HG02623 (cell line): ENCODE data around the gene ATG9B.

Experiments
- ATAC-seq: cut with Tn5 transposase; IDR thresholded peaks from one replicate; pipeline ENCODE4 v1.9.1; 2021; ENCODE audit warnings: moderate library complexity; ENCODE audit not compliant: unreplicated experiment

Gene ATG9B

GRCh38 chr7:151001546-151001945 lies 22.7 kb downstream of the ATG9B start:
- no peak for ATAC-seq

GRCh38 chr7:151000897-151001495 lies 23.3 kb downstream of the ATG9B start:
- ATAC-seq = no peak

DNA sequence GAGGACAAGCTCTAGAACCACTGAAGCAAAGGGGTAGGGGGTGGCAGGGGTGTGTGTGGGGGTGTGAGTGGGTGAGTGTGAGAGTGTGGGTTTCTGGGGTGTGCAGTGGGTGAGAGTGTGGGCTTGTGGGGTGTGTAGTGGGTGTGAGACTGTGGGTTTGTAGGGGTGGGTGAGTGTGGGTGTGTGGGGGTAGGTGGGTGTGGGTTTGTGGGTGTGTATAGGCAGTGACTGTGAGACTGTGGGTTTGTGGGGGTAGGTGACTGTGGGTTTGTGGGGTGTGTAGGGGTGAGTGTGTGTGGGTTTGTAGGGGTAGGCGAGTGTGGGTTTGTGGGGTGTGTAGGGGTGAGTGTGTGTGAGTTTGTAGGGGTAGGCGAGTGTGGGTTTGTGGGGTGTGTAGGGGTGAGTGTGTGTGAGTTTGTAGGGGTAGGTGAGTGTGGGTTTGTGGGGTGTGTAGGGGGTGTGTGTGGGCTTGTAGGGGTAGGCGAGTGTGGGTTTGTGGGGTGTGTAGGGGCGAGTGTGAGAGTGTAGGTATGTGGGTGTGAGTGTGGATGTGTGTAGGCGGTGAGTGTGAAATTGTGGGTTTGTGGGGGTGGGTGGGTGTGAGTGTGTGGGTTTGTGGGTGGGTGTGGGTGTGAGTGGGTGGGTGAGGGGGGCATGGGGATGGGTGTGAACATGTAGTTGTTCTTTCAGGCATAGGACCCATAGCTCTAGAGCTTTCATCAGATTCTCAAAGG lies 24.6 kb downstream of the ATG9B start:
- no peak for ATAC-seq

GRCh38 chr7:150999001-150999400 lies 25.3 kb downstream of the ATG9B start:
- ATAC-seq = no peak

- ATAC-seq = no peak
These were observed 26.0 kb downstream of the ATG9B start for GRCh38 chr7:150998341-150998740.

DNA sequence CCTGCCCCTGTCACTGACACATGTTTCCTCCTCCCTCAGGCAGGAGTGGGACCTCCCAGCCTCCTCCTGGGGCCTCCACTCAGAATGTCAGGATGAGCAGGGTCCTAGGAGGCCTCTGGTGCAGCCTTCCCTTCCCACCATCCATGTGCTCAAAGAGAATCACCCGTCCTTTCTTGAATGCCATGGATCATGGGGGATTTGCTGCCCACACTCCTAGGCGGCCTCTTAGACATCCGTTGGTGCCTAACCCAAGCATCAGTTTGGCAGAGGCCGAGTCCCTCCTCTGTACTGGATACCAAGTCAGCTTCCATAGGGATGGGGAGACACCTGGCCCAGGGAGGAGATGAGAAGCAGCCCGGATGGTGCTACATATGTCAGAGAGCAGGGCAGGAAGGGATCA lies 26.5 kb downstream of the ATG9B start:
- ATAC-seq = no peak

- ATAC-seq = no peak
These were observed 27.2 kb downstream of the ATG9B start for GRCh38 chr7:150997075-150997511.

GRCh38 chr7:150996376-150997074 lies 27.8 kb downstream of the ATG9B start:
- ATAC-seq = no peak

- ATAC-seq = no peak
These were observed 29.3 kb downstream of the ATG9B start for GRCh38 chr7:150994838-150995510.

DNA sequence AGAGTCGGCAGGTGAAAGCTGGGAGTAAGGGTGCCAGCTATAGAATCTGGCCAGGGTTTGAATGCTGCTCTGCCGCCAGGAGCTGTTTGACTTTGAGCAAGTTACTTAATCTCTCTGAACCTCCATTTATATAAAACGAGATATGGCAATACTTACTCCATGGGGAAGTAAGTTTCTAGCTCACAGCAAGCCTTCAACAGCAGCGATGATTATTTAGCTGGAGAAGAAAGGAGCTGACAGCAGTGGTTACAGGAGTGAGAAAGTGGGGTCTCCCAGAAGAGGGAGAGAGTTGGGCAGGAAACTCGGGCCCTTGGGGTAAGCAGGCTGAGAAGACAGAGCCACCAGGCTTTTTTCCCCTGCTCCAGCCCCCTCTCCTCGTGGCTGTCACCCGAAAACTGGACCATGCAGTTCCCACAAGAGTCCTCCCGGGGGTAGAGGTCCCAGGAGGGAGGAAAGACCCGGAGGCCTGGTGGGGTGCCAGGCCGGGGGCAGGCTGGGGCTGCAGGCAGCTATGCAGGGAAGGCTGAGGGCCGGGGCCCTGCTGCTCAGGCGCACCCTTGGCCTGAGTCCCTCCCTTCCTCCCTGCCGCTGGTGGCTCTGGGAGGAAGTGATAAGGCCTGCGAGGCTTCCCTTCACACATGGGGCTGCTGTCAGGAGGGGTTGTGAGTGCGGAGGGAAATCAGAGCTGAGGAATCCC lies 30.0 kb downstream of the ATG9B start:
- ATAC-seq = no peak

GRCh38 chr7:150993511-150993910 lies 30.8 kb downstream of the ATG9B start:
- ATAC-seq = no peak

- ATAC-seq = no peak
These were observed 31.4 kb downstream of the ATG9B start for GRCh38 chr7:150992833-150993302.

DNA sequence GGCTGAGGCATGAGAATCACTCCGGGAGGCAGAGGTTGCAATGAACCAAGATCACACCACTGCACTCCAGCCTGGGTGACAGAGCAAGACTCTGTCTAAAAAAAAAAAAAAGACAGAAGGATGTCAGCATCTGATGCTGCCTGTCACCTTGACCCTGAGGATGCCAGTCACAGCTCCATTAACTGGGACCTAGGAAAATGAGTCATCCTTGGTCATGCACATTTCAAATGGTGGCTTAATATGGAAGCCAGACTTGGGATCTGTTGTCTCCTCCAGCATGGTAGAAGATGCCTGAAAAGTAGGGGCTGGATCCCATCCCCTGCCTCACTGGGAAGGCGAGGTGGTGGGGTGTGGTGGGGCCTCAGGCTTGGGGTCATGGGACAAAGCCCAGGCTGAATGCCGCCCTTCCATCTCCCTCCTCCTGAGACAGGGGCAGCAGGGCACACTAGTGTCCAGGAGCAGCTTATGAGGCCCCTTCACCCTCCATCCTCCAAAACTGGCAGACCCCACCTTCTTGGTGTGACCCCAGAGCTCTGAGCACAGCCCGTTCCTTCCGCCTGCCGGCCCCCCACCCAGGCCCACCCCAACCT lies 32.1 kb downstream of the ATG9B start:
- no peak for ATAC-seq

GRCh38 chr7:150990416-150991186 lies 33.7 kb downstream of the ATG9B start, which contains the start of gene NOS3:
NOS3 (plus strand) TSS chr7:150991017; CDS start chr7:150993804, 2,787 bp downstream.
- no peak for ATAC-seq

GRCh38 chr7:150989456-150989855 lies 34.8 kb downstream of the ATG9B start:
- ATAC-seq = no peak

GRCh38 chr7:150988230-150989226 lies 35.8 kb downstream of the ATG9B start:
- ATAC-seq = no peak

GRCh38 chr7:150986556-150986955 lies 37.7 kb downstream of the ATG9B start:
- ATAC-seq = no peak

GRCh38 chr7:150986099-150986512 lies 38.2 kb downstream of the ATG9B start:
- no peak for ATAC-seq
